A204.1 (cell line): Measurements from ENCODE around the gene RCCD1.
"Not testable (repeated sequence)": the region's sequence is repeated elsewhere in the genome, so short reads cannot be mapped to it uniquely, and the experiment has no call there.

Experiments
- FAIRE-seq: peaks from 2 replicates; lab custom pipeline; 2012; peaks lifted over from hg19 to GRCh38; lab: Jason Lieb, UNC

The RCCD1 gene

GRCh38 chr15:90918034-90918788, 36.5 kb upstream of the RCCD1 start:
- no peak for FAIRE-seq

- no peak for FAIRE-seq
These were observed 35.8 kb upstream of the RCCD1 start for GRCh38 chr15:90918835-90919234.

- FAIRE-seq: no peak
These were observed 32.8 kb upstream of the RCCD1 start for GRCh38 chr15:90921887-90922286.

GRCh38 chr15:90922712-90923322, 31.9 kb upstream of the RCCD1 start:
- FAIRE-seq: not testable (repeated sequence)

- FAIRE-seq: no peak
These were observed 30.3 kb upstream of the RCCD1 start for GRCh38 chr15:90924375-90924774.

- FAIRE-seq: not testable (repeated sequence)
These were observed 27.9 kb upstream of the RCCD1 start for GRCh38 chr15:90926766-90927165.

- not testable (repeated sequence) for FAIRE-seq
These were observed 26.6 kb upstream of the RCCD1 start for GRCh38 chr15:90928106-90928505.

- FAIRE-seq: no peak
These were observed 25.3 kb upstream of the RCCD1 start for GRCh38 chr15:90929246-90930019.

- FAIRE-seq: no peak
These were observed 23.7 kb upstream of the RCCD1 start for GRCh38 chr15:90930861-90931574.

GRCh38 chr15:90931575-90931827, 23.2 kb upstream of the RCCD1 start:
- no peak for FAIRE-seq

GRCh38 chr15:90931828-90932659, 22.6 kb upstream of the RCCD1 start, which contains the start of gene HDDC3:
TSS of gene HDDC3 (minus strand) at chr15:90932549. CDS start at chr15:90932540, 9 bp downstream.
- no peak for FAIRE-seq

GRCh38 chr15:90932660-90932991, 22.1 kb upstream of the RCCD1 start:
- FAIRE-seq: no peak

GRCh38 chr15:90933301-90933700, 21.4 kb upstream of the RCCD1 start:
- no peak for FAIRE-seq

GRCh38 chr15:90934256-90934948, 20.3 kb upstream of the RCCD1 start:
- FAIRE-seq: no peak

GRCh38 chr15:90934949-90935751, 19.5 kb upstream of the RCCD1 start, which contains the start of gene UNC45A:
TSS of gene UNC45A (plus strand) at chr15:90935285. CDS start at chr15:90935325, 40 bp downstream.
- FAIRE-seq: no peak

- no peak for FAIRE-seq
These were observed 17.9 kb upstream of the RCCD1 start for GRCh38 chr15:90936823-90937222.

GRCh38 chr15:90938261-90938660, 16.4 kb upstream of the RCCD1 start:
- no peak for FAIRE-seq

GRCh38 chr15:90939756-90940155, 14.9 kb upstream of the RCCD1 start:
- no peak for FAIRE-seq

- no peak for FAIRE-seq
These were observed 13.6 kb upstream of the RCCD1 start for GRCh38 chr15:90941038-90941437.

GRCh38 chr15:90942354-90943120, 12.1 kb upstream of the RCCD1 start:
- no peak for FAIRE-seq
